GM12878 (cell line): ENCODE measurements around the gene FBXL7. TPM values are rescaled to one million over a fixed set of nuclear protein-coding genes. Genes with fewer than 3 reads are reported as not detected.

Experiments used
- ATAC-seq: fragments of 200-7000 bp; cut with Tn5 transposase; 3 replicates; pipeline ENCODE4 v1.9.1; 2020; ENCODE audit warnings: mild to moderate bottlenecking, moderate library complexity
- BruUV-seq: library from RNA; stranded (reverse); fragments of 400-500 nt; replicated peaks from 2 replicates; lab custom pipeline; 2021; lab: Mats Ljungman, UMichigan
- CTCF ChIA-PET: fragments of 300-600 bp; sonication (Branson Sonifier 250); formaldehyde crosslinking; extraction: SDS; loops from one replicate; lab custom pipeline; 2021; ENCODE audit warnings: inconsistent platforms; lab: Yijun Ruan, JAX
- POLR2A ChIA-PET: fragments of 350-600 bp; formaldehyde crosslinking; extraction: SDS; loops from one replicate; lab custom pipeline; 2021; ENCODE audit warnings: inconsistent platforms; lab: Charles Lee
- RAD21 ChIA-PET: fragments of 300-600 bp; sonication (Branson Sonifier 250); formaldehyde crosslinking; loops from one replicate; lab custom pipeline; 2023; ENCODE audit warnings: antibody characterized with exemption; ENCODE audit not compliant: unreplicated experiment; lab: Charles Lee
- SMC1A ChIA-PET: fragments of 300-600 bp; sonication (Branson Sonifier 250); formaldehyde crosslinking; loops from one replicate; lab custom pipeline; 2023; ENCODE audit not compliant: unreplicated experiment, uncharacterized antibody; lab: Charles Lee
- DNase-seq: peaks from one replicate; pipeline ENCODE4 v3.0.0-alpha.2; 2011; ENCODE audit warnings: low read depth, low spot score
- FAIRE-seq: peaks from 3 replicates; lab custom pipeline; 2011; peaks lifted over from hg19 to GRCh38; lab: Jason Lieb, UNC
- H2AFZ ChIP-seq: 2 replicates; pipeline ENCODE4 v1.6.0; 2011; ENCODE audit warnings: low read depth, low read length, control low read depth; ENCODE audit not compliant: control insufficient read depth
- H3K27ac ChIP-seq: 2 replicates; pipeline ENCODE4 v1.5.1; 2011; ENCODE audit warnings: control low read depth; ENCODE audit not compliant: control insufficient read depth, insufficient read depth
- H3K27me3 ChIP-seq, 2 experiments: replicated peaks in 1 of 2; 2 replicates each; pipeline versions ENCODE4 v1.6.0 to v1.6.1; 2011; ENCODE audit warnings: low read length in 1 of 2; ENCODE audit not compliant: control insufficient read depth in 2 of 2, insufficient read depth in 2 of 2
- H3K36me3 ChIP-seq, 2 experiments: 2 replicates each; pipeline ENCODE4 v1.5.1; 2011; ENCODE audit warnings: low read length in 1 of 2; ENCODE audit not compliant: control insufficient read depth in 2 of 2, insufficient read depth in 2 of 2
- H3K4me1 ChIP-seq: 2 replicates; pipeline ENCODE4 v1.6.1; 2011; ENCODE audit warnings: mild to moderate bottlenecking, low read length, moderate library complexity, mixed read lengths; ENCODE audit not compliant: control insufficient read depth, insufficient read depth
- H3K4me2 ChIP-seq: 2 replicates; pipeline ENCODE4 v1.6.0; 2011; ENCODE audit warnings: control low read depth; ENCODE audit not compliant: control insufficient read depth, insufficient read depth
- H3K4me3 ChIP-seq: fragments of 200-600 bp; sonication (generic); 2 replicates; pipeline ENCODE4 v1.5.1; 2016
- H3K79me2 ChIP-seq: 2 replicates; pipeline ENCODE4 v1.6.0; 2011; ENCODE audit warnings: low read length; ENCODE audit not compliant: control insufficient read depth, insufficient read depth
- H3K9ac ChIP-seq: 2 replicates; pipeline ENCODE4 v1.8.0; 2011; ENCODE audit warnings: low read length, control low read depth, mixed read lengths; ENCODE audit not compliant: control insufficient read depth, insufficient read depth
- H3K9me3 ChIP-seq: replicated peaks from 3 replicates; pipeline ENCODE4 v1.5.1; 2011; ENCODE audit warnings: mild to moderate bottlenecking, low read length; ENCODE audit not compliant: control insufficient read depth, insufficient read depth
- H4K20me1 ChIP-seq: 2 replicates; pipeline ENCODE4 v1.6.0; 2011; ENCODE audit not compliant: control insufficient read depth, insufficient read depth
- CBX5 ChIP-seq: sonication (generic); IDR thresholded peaks from 2 replicates; pipeline ENCODE4 v1.6.1; 2016; ENCODE audit warnings: low read depth, moderate library complexity, mild to moderate bottlenecking, inconsistent platforms
- MTA2 ChIP-seq: fragments of 450-650 bp; IDR thresholded peaks from 2 replicates; pipeline ENCODE4 v1.6.1; 2016; ENCODE audit warnings: low read depth, mild to moderate bottlenecking, moderate library complexity
- MTA3 ChIP-seq: IDR thresholded peaks from 2 replicates; pipeline ENCODE4 v1.6.1; 2012; ENCODE audit warnings: low read length, inconsistent platforms, borderline replicate concordance
- NR2C2 ChIP-seq: IDR thresholded peaks from 2 replicates; pipeline ENCODE4 v1.6.1; 2011; ENCODE audit warnings: borderline replicate concordance, low read depth; ENCODE audit not compliant: control insufficient read depth, insufficient read length
- RAD21 ChIP-seq: IDR thresholded peaks from 2 replicates; pipeline ENCODE4 v1.6.1; 2011; ENCODE audit warnings: mild to moderate bottlenecking, low read depth, low read length, moderate library complexity; ENCODE audit not compliant: insufficient read depth
- SIN3A ChIP-seq: IDR thresholded peaks from 2 replicates; pipeline ENCODE4 v1.6.1; 2012; ENCODE audit warnings: low read depth, low read length, improper control_type of control experiment
- WGBS: methylation state at CpG from one replicate; pipeline ENCODE4 v1.1.6; 2016; ENCODE audit warnings: low lambda C conversion rate; ENCODE audit not compliant: insufficient replicate concordance, insufficient coverage; ENCODE audit errors: missing lambda C conversion rate; 5-methylcytosine and 5-hydroxymethylcytosine counted together
- in situ Hi-C: fragments of 300-500 bp; cut with MboI; formaldehyde crosslinking; loops from 9 replicates; pipeline ENCODE4 v1.14.3; 2018; ENCODE audit warnings: mixed read lengths
- intact Hi-C: fragments of 100-400 bp; cut with micrococcal nuclease; formaldehyde crosslinking; loops from one replicate; pipeline ENCODE4 v1.14.2; 2022; ENCODE audit not compliant: unreplicated experiment
- polyA plus RNA-seq, 11 experiments: library from polyadenylated mRNA; depleted of rRNA in 4 of 11; unstranded in 6 of 11; stranded (reverse) in 5 of 11; fragments of >200 nt; fragmentation: Nextera tagmentation in 4 of 11; fragmentation: Illumina TruSeq in 1 of 11; extraction: Ambion mirVana in 4 of 11; extraction: Trizol in 1 of 11; gene quantifications; 1 replicate in 1 of 11; 2 replicates in 10 of 11; pipeline versions ENCODE4 v1.2.1 to v1.2.3, GENCODE V29; 2011 to 2016; ENCODE audit warnings: inconsistent platforms in 2 of 11, missing spikeins in 2 of 11, low read depth in 1 of 11
- total RNA-seq, 4 experiments: library from RNA; depleted of rRNA in 3 of 4; stranded (reverse); fragments of >200 nt in 3 of 4; fragmentation: Illumina TruSeq in 1 of 4; extraction: Trizol in 1 of 4; gene quantifications; 2 replicates each; pipeline versions ENCODE4 v1.2.1 to v1.2.3, GENCODE V29; 2013 to 2021
- TF ChIP-seq, protein P1 (sequence below), 3 experiments: IDR thresholded peaks in 2 of 3; conservative IDR thresholded peaks in 1 of 3; 2 replicates each; pipeline ENCODE4 v1.5.1; 2011; ENCODE audit warnings: low read depth in 3 of 3, low read length in 3 of 3, mild to moderate bottlenecking in 3 of 3, control low read depth in 2 of 3, moderate library complexity in 2 of 3, inconsistent platforms in 1 of 3, mixed read lengths in 1 of 3; ENCODE audit not compliant: control insufficient read depth in 2 of 3, insufficient read depth in 1 of 3; ENCODE audit errors: extremely low read depth in 1 of 3

The FBXL7 gene
- total and polyA plus RNA-seq, 10 of the 15 experiments (the other 5 are each of a cell fraction or from before 2014, with no cell fraction given) = 0.03 to 0.44 (median 0.16) TPM

DNA sequence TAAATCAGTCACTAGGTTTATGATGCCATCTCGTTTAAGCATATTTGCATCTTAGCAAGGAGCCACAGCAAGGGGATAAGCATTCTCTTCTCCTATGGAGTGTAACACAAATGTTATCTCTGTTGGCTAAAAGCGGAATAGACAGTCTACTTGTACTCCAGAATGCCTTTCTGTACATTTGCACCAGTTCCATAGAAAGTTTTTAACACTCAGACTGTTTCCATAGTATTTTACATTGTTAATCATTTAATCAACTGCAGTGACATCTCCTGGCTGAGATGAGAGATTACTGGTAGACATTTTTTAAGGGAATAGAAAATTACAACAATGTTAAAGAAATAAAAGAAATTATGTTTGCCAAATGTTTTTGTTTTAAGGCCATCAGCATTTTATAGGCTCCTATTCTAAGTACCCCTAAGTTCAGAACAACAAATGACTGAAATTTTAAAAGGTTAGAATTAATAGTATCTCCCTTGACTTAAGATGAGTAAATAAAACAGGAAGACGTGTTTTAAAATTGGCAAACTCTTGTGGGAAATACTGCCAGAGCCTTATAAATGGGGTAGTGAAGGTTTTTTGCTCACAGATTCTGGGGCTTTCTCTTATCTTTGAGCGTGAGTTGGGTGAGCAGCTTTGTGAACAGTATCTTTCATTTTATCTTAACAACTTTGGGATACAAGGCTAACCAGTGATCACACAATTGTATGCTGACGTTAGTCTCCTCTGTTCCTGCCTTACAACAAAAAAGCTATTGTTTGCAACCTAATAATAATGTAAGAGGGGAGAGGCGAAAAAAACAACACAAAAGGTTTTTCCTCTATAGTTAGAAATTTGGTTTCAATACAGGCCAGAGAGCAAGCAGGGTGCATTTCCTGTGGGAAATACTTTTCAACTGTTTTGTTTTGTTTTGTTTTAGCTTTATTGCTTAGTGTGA lies 294.3 kb downstream of the FBXL7 start:
- RAD21 ChIA-PET = no interaction called here
- TF ChIP-seq RAD21 (peak; percentile 49; the same call in 1 of the 2 replicates), CBX5 (no peak), NR2C2 (no peak), MTA3 (no peak)
- H3K9me3 ChIP-seq = no peaks in the 10 kb centered on the region
- no peaks in the 10 kb centered on the region for H3K4me1 ChIP-seq
- whole genome bisulfite sequencing = 0% methylated on average over 6 of the region's 6 CpGs
- H4K20me1 ChIP-seq = no peaks in the 10 kb centered on the region
- no peak overlapping the region for H3K27ac ChIP-seq
- no peaks in the 10 kb centered on the region; a peak in 1 of 4 replicates for H3K27me3 ChIP-seq
- CTCF ChIA-PET = interaction anchor here (1.5 kb wide), 1 partner anchor 689 kb away, joined by 3 read pairs; no protein-coding TSS in a partner anchor
- in situ Hi-C loops = no loop called here
- H3K4me3 ChIP-seq = no peak overlapping the region
- intact Hi-C loops = no loop called here
- H3K4me2 ChIP-seq = no peak overlapping the region
- no peaks in the 10 kb centered on the region for H3K36me3 ChIP-seq
- no peaks in the 10 kb centered on the region for H3K79me2 ChIP-seq
- SMC1A ChIA-PET = no interaction called here
- no TSS peak for BruUV-seq
- ATAC-seq = no peak
- DNase-seq = no peak
- POLR2A ChIA-PET = no interaction called here
- no peak for FAIRE-seq
- H3K9ac ChIP-seq = no peak overlapping the region
- no peak overlapping the region for H2AFZ ChIP-seq

DNA sequence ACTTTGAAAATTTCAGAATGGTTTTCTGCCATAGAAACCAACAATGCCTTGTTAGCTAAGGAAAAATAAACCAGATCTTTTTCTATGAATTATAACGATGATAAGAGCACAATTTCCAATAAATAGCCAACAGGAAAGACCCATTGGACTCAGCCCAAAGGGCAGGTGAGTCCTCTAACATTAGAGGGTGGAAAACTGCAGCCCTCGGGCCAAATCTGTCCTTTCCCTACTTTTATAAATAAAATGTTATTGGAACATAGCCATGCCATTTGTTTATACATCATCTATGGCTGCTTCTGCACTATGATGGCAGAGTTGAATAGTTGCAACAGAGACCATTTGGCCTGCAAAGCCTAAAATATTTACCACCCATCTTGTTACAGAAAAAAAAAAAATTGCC lies 296.1 kb downstream of the FBXL7 start:
- ATAC-seq = no peak
- no peak overlapping the region for H3K4me2 ChIP-seq
- H3K36me3 ChIP-seq = no peaks in the 10 kb centered on the region
- H4K20me1 ChIP-seq = no peaks in the 10 kb centered on the region
- no peaks in the 10 kb centered on the region for H3K9me3 ChIP-seq
- ChIA-PET POLR2A (no interaction called here), RAD21 (no interaction called here), SMC1A (no interaction called here), CTCF (no interaction called here)
- 0% methylated on average over 2 of the region's 2 CpGs for WGBS
- no peak overlapping the region for H2AFZ ChIP-seq
- no peaks in the 10 kb centered on the region for H3K79me2 ChIP-seq
- no peaks in the 10 kb centered on the region; a peak in 1 of 4 replicates for H3K27me3 ChIP-seq
- no peaks in the 10 kb centered on the region for H3K4me1 ChIP-seq
- no peak overlapping the region for H3K9ac ChIP-seq
- no peak for FAIRE-seq
- in situ Hi-C loops (no loop called here), intact Hi-C loops (no loop called here)
- H3K27ac ChIP-seq = no peak overlapping the region
- no peak overlapping the region for H3K4me3 ChIP-seq
- DNase-seq = no peak
- no TSS peak for BruUV-seq
- TF ChIP-seq MTA2 (no peak), SIN3A (no peak)
- TF ChIP-seq, protein P1, sequence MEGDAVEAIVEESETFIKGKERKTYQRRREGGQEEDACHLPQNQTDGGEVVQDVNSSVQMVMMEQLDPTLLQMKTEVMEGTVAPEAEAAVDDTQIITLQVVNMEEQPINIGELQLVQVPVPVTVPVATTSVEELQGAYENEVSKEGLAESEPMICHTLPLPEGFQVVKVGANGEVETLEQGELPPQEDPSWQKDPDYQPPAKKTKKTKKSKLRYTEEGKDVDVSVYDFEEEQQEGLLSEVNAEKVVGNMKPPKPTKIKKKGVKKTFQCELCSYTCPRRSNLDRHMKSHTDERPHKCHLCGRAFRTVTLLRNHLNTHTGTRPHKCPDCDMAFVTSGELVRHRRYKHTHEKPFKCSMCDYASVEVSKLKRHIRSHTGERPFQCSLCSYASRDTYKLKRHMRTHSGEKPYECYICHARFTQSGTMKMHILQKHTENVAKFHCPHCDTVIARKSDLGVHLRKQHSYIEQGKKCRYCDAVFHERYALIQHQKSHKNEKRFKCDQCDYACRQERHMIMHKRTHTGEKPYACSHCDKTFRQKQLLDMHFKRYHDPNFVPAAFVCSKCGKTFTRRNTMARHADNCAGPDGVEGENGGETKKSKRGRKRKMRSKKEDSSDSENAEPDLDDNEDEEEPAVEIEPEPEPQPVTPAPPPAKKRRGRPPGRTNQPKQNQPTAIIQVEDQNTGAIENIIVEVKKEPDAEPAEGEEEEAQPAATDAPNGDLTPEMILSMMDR (IDR thresholded peaks at IDR 0.05 in 2 of 3, conservative IDR thresholded peaks at IDR 0.05 in 1 of 3; ENCODE audit: control insufficient read depth in 2 of 3, extremely low read depth in 1 of 3, insufficient read depth in 1 of 3, low read depth in 3 of 3, low read length in 3 of 3) = no peak
